HG03469 (cell line): ENCODE measurements around the gene NOS1AP.
"Not testable (repeated sequence)": the region's sequence is repeated elsewhere in the genome, so short reads cannot be mapped to it uniquely, and the experiment has no call there.

Experiments used
- ATAC-seq: cut with Tn5 transposase; IDR thresholded peaks from one replicate; pipeline ENCODE4 v1.9.1; 2021; ENCODE audit warnings: mild to moderate bottlenecking, moderate library complexity, moderate number of reproducible peaks; ENCODE audit not compliant: unreplicated experiment

The NOS1AP gene

DNA sequence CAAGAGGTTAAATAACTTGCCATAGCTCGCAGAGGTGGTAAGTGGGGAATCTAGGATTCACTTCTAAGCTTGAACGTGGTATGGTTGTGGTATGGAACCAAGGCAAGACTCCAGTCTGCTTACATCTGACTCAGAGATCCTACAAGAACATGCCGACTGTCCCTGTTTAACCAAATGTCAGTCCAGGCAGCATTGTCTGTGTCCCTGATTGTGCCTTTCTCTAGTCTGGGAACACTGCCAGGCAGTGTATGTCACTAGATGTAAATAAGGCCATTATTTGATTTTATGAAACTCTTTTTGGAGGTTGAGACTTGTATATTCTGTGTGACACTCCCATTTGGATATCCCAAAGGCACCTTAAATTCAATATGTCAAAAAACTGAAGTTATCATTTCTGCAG lies 96.0 kb downstream of the NOS1AP start:
- no peak for ATAC-seq

DNA sequence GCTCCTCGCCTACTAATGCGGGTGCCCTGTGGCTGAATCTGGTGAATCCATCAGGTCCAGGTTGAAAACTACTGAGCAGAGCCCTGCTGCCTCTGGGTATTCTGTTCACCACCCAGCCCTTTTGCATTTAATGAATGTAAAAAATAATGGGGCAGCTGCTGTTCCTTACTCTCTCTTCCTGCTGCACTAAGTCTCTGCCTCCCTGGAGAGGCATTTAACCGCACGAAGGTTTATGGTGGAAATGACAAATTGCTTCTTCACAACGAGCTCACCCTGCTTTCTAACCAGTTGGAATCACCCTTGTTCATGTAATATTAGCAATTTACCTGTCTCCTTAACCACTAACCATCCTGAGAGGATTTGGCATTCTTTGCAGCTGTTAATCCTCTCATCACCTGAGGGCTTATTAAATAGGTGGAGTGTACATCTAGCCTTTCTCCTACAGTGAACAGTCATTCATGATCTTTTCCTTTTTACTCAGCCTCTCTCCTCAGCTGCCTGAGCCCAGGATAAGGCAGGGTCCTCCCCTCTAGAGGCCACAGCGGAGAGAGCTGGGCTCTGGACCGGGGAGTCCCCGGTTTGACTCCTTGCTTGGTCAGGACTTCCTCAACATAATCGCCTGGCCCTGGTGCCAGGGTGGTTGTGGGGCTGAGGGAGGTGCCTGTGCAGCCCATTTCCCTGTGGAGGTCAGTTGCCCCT lies 97.6 kb downstream of the NOS1AP start:
- ATAC-seq: no peak

DNA sequence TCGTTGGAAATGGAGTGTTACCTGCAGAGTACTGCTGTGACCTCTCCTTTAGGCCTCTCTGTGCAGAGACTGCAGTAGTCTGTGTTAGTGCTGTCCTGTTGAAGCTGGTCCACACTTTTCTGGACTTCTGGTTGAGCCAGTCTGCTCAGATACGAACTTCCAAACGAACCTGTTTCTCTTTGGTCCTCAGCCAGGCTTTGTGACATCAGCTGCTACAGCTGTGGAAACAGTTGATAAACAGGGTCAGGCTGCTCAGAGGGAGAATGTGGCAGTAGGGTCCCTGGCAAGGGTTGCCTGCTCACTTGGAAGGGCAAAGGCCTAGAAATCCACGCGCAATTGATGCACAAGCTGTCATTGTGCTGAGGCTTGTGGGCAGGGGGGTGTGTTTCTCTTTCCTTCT lies 98.8 kb downstream of the NOS1AP start:
- no peak for ATAC-seq

DNA sequence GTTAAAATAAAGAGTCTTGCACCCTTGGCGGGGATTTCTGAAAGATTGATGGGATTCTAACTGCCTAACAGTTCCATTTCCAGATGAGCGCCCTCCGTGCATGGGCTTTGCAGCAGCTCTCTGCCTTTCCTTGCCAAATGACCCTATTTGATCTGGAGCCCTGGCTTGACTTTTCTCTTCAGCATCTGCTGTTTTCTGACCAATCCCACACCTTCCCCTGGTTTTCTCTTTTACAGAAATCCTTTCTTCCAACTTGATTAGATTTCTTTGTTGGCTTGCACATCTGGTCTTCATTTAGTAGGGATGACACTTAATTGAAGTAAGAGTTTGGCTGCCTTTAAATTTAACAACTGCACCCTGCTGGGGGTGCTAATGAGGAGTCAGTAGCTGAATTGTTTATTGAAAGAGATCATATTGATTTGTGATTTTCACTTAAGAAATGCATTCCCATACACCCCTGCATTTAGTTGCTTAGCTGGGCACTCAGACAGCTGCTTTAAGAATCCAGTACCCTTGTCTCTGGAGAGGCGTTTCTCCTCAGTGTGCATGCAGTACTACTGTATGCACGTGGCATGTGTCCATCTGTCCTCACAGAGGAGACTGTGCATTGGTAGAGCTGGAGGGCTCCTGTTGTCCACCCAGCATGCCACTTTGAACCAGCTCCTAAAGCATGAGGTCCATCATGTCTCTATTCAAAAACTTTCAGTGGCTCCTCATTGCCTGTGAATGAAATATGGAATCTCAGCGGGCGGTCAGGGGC lies 99.7 kb downstream of the NOS1AP start:
- ATAC-seq: no peak

DNA sequence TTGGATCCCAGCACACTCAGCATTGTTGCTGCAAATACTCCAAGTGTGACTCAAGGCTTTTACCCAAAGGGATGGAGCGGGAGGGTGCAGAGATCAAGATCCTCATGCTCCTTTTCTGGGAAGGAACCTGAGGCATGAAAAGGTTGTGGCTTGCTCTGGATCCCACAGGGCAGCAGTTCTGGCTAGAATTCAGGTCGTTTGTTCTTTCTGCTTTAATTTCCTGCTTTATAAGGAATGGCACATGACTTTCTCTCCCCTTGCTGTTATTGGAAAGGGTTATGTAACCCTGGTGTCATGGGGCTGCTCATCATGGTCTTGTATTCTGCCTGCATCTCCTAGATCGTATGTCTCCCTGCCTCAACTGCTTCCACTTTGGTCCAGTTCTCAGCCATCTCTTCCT lies 101.6 kb downstream of the NOS1AP start:
- no peak for ATAC-seq

DNA sequence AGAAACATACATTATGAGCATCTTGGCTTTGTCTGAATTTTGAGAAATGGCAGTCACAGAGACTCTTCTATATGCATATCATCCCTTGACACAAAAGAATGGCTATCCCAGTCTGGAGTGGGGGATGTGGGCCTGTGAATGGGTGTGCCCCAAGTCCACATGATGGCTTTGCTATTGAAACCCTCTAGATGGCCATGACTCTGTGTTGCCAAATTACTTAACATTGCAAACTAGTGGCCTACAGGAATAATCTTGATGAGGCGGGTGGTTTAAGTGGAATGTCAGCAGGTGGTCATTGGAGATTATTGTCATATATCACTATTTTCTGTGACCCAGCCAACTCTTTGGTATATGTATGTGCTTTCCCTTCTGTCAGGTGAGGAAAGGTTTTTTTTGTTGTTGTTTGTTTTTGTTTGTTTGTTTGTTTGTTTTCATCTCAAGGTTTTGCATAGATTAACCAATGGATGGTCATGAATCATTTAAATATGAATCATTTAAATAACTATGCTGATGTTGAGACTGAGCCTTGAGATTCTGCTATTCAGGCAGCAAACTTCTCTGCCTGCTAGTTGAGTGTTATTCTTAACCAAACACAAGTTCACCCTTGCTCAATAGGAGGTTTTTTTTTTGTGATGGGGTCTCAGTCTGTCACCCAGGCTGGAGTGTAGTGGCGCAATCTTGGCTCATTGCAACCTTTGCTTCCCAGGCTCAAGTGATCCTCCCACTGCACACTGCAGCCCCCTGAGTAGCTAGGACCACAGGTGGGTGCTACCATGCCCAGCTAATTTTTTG lies 103.0 kb downstream of the NOS1AP start:
- no peak for ATAC-seq

DNA sequence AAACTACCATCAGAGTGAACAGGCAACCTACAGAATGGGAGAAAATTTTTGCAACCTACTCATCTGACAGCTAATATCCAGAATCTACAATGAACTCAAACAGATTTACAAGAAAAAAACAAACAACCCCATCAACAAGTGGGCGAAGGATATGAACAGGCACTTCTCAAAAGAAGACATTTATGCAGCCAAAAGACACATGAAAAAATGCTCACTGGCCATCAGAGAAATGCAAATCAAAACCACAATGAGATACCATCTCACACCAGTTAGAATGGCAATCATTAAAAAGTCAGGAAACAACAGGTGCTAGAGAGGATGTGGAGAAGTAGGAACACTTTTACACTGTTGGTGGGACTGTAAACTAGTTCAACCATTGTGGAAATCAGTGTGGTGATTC lies 104.1 kb downstream of the NOS1AP start:
- not testable (repeated sequence) for ATAC-seq

DNA sequence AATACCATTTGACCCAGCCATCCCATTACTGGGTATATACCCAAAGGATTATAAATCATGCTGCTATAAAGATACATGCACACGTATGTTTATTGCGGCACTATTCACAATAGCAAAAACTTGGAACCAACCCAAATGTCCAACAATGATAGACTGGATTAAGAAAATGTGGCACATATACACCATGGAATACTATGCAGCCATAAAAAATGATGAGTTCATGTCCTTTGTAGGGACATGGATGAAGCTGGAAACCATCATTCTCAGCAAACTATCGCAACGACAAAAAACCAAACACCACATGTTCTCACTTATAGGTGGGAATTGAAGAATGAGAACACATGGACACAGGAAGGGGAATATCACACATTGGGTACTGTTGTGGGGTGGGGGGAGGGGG lies 104.5 kb downstream of the NOS1AP start:
- ATAC-seq: not testable (repeated sequence)

DNA sequence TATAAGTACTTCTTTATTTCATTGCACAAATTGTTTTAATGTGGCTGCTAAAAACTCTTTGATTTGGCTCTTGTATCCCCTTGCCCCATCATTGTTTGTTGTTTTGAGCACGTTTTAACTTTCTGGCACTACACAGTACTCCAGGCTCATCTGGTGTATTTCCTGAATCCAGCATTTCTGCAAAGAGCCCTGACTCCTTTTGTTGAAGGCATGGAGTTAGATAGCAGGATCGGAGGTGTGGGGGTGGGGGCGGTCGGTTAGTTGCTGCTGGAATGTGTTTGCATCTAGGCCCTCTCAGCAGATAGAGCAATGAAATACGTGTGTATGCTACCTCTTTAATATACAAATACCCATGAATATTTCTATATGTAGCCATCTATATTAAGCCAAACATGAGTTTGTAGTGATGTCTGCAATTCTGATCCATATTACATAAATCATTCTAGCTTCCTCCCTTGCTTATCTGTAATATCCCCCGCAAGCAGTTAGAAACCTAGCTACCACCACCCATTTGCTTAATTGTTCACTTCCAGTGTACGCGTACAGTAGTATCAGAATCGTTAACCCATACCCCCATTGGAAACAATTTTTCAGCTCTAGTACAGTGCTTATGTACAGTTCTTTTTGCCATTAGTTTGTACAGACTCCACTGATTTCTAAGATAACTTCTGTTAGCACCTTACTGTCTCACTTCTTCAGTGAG lies 106.0 kb downstream of the NOS1AP start:
- ATAC-seq: no peak

DNA sequence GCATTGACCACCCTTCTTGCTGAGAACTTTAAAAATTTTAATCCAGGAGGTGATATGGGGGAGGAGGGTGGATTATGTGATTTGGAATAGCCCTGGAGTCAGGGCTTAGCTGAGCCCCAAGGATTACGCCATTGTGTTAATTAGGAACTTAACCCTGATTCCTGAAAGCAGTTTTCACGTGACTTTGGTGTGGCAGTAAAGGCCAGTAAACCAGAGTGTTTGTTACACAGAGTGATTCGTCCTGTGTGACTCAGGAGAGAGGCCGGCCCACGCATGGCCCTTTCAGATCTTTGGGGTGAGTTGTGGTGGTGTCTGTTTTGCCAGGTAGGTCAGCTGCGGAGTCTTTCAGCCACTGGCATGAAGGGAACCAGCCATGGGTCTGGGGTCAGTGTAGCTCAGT lies 107.6 kb downstream of the NOS1AP start:
- ATAC-seq: no peak

DNA sequence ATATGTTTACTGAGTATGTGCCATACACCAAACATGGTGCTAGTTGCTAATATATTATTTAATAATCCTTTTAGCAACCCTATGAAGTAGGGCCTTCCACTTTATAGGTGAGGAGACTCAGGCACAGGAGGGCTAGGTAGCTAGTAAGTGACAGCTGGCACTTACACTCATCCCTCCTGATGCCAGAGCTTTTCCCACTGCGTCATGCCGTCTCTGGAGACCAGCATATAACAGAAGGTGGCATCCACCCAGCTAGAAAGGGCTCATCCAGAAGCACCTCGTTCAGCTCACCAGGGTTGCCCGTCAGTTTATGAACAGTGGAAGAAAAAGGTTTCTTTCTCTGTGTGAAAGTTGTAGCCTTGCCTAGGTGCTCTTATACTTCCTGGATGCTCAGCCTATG lies 108.9 kb downstream of the NOS1AP start:
- no peak for ATAC-seq

DNA sequence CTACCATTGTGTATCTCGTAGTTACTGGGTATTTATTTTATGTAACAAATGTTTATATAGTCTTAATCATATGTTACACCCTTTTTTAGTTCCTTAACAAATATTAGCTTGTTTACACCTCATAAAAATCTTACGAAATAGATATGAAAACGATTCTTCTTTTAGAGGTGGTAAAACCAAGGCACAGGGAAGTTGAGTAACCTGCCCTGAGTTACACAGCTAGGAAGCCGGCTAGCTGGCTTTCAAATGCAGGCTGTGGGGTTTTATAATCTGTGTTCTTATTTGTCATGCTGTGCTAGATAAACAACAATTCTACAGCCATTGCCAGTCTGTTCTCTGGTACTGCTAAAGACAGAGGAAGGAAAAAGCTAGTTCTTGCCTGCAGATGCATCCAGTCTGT lies 109.6 kb downstream of the NOS1AP start:
- no peak for ATAC-seq

DNA sequence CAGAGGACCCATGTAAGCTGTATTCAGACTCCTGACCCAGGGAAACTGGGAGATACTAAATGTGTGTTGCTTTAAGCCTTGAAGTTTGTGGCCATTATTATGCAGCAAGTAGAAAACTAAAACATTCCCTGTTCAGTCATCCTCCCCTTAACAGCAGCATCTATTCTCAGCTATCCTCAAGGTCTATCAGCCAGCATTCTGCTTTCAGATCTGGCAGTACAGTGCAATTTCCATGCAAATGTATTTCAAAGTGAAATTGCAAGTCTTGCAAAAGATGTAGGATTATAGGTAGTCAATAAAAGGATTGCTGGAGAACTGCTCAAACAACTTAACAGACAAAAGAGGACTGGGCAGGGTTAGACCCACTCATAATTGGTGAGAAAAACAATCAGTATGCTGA lies 111.3 kb downstream of the NOS1AP start:
- no peak for ATAC-seq

DNA sequence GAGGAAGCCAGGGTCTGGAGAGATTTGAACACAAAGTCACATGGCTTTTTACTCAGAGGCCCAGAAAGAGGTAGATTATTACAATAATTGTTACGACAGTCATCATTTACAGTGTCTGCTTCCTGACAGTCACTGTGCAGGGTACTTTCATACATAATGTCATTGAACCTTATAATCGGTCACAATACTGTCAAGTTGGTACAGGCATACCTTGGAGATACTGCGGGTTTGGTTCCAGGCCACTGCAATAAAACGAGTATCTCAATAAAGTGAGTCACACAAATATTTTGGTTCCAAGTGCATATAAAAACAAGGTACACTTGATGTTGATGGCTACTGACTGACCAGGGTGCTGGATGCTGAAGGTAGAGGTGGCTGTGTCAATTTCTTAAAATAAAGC lies 112.6 kb downstream of the NOS1AP start:
- no peak for ATAC-seq

DNA sequence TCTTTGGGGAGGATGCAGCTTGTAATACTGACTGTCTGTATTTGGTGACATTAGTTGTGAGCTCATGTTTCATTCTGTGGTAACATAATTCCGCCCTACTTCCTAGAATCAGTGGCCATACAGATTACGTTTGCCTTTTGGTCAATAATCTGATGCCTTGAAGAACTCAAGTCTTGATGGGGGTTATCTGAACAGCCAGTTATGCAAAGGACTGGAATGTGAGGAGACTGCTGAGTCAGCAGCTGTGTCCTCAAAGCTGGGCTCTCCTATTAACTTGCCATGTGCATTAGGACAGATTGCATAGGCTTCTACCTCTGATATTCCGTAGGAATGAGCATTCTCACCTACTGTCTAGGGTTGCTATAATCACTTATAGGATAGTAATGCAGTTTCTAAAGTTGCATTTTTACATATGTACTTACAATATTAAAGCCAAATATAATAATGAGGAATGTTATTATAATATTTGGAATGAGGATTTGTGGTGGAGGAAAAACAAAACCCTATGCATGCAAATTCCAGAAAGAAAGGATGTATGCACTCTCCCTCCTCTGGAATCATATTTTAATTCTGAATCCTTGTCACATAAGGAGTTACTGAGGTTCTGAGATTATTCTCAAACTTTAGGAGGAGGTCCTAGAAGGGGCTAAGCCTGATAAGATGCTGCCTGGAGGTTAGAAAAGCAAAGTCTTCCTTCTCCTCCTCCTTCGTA lies 116.0 kb downstream of the NOS1AP start:
- no peak for ATAC-seq

DNA sequence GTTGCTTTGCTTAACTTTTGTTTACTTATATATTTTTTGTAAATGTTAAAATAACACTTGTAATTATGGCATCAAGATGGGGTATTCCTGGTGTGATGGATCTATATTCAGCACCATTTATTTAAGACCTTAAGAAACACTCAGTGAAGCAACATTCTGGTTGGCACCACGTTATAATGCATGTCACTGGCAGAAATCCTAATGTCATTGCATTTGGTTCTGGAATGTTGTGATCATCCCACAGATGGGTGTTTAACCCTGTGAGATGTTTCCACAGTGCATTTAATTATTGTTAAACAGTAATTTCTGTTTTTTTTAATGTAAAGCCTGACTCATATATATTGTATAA lies 116.5 kb downstream of the NOS1AP start:
- ATAC-seq: no peak

DNA sequence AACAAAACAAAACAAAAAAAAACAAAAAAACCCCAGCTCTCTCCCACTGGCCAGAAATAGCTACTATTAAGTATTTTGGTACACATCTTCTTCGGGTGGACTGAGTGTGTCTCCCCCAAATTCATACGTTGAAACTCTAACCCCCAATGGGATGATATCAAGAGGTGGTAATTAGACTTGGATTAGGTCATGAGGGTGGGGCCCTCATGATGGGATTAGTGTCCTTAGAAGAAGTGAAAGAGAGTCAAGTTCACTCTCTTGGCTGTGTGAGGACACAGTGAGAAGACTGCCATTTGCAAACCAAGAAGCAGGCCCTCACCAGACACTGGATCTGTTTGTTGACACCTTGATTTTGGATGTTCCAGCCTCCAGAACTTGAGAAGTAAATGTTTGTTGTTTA lies 116.9 kb downstream of the NOS1AP start:
- ATAC-seq: no peak

DNA sequence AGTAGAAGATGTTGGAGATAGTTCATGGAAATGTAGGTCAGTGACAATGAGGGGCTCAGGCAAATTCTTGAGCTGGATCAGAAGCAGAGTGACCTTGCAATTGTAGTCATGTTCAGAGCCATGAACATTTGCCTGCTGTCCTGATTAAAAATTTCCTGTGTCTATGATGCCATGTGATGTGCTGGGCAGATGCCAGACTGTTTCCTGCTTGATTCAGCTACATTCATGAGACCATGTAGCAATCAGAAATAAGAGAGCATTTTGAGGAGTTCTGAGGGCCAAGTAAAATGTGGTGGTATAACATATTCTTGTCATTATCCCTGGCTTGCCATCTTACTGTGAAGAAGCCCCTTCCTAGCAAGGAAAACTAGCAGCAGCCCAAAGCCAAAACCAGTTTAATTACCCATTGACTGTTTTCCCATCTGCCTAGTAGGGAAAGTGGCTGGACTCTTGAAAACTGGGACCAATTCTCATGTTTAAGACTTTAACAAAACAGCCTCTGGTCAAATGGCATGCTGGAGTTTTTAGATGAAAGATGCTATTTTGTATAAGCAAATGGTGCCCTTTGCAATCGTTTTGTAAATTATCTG lies 118.3 kb downstream of the NOS1AP start:
- no peak for ATAC-seq

DNA sequence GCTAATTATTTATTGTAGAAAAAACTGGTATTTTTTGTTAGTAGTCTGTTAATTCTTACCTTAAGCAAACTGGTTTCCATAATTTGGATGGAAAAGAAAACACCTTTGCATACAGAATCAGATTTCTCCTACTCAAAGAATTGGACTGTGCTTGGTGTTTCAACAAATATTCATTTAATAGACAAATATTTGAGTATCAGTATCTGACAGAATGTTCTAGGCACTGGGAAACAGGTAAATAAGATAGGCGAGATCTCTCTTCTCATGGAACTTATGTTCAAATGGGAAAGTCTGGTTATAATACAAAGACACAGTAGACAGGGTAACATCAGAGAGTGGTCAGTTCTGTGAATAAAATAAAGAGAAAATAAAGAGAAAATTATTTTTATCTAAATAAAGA lies 119.9 kb downstream of the NOS1AP start:
- no peak for ATAC-seq
